ENCODE measurements around the gene PRICKLE2. TPM values are rescaled to one million over a fixed set of nuclear protein-coding genes. Genes with fewer than 3 reads are reported as not detected.

The PRICKLE2 gene
- total RNA-seq, 1 experiment from 2014 or later, result 3.2 TPM

DNA sequence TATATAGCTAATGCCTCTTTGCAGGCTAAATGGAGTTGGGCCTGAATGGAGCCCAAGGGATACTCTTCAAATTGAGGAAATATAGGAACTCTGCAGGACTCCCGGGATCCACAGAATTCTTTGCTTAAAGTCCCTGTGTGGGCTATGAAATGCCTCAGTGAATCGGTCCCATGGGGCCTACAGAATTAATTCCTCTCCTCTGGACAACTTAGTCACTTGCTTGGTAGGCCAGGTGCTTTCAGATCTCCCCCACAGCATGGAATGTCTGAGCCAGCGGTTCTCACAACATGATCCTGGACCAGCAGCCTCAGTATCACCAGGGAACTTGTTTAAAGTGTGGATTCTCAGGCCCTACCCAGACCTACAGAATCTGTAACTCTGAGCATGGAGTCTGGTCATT is 15.1 kb upstream of the PRICKLE2 start:
- H2AFZ ChIP-seq (ENCODE audit: low read length), result no peak overlapping the region
- no peak overlapping the region for H2BK5ac ChIP-seq (ENCODE audit: insufficient read length, low read length)
- DNase-seq, result no peak
- no peak overlapping the region for H2BK120ac ChIP-seq (ENCODE audit: low read depth, low read length, poor library complexity, severe bottlenecking)
- H2AK5ac ChIP-seq (ENCODE audit: insufficient read length, low read length), result no peak overlapping the region
- H3T11ph ChIP-seq (ENCODE audit: low read length), result no peak overlapping the region
- peaks cover 22 to 36% of the 10 kb centered on the region in 2 experiments for H3K4me1 Mint-ChIP-seq
- H3K9ac ChIP-seq (ENCODE audit: extremely low read depth, insufficient read length, low read length), result no peak overlapping the region
- no peak overlapping the region for H3K4me2 ChIP-seq (ENCODE audit: insufficient read depth, insufficient read length, low read length)
- H3K79me2 ChIP-seq (ENCODE audit: insufficient read depth, low read length), result no peaks in the 10 kb centered on the region
- no peak overlapping the region for H2BK15ac ChIP-seq (ENCODE audit: low read depth, low read length)
- no peak overlapping the region for H3K56ac ChIP-seq (ENCODE audit: insufficient read length, low read depth, low read length)
- H3K4ac ChIP-seq (ENCODE audit: low read depth, low read length), result no peak overlapping the region
- no peak overlapping the region for H4K91ac ChIP-seq (ENCODE audit: insufficient read length, low read depth, low read length)
- H3K4me1 ChIP-seq (ENCODE audit: insufficient read depth, low read length), result no peaks in the 10 kb centered on the region; the same call in 1 of the 2 replicates
- no peaks in the 10 kb centered on the region for H3K27me3 ChIP-seq (ENCODE audit: insufficient read depth, low read length)
- H3K79me1 ChIP-seq (ENCODE audit: insufficient read depth, low read depth, low read length, poor library complexity, severe bottlenecking), result no peaks in the 10 kb centered on the region
- no peak overlapping the region for H2BK20ac ChIP-seq (ENCODE audit: low read depth, low read length, poor library complexity, severe bottlenecking)
- no peaks in the 10 kb centered on the region for H3K9me3 ChIP-seq (ENCODE audit: control insufficient read depth, low read depth, low read length)
- H4K20me1 ChIP-seq (ENCODE audit: control insufficient read depth, insufficient read depth, insufficient read length), result no peaks in the 10 kb centered on the region
- no peak overlapping the region for H3K27ac ChIP-seq (ENCODE audit: insufficient read length, low read depth, low read length)
- no peak overlapping the region for H3K14ac ChIP-seq (ENCODE audit: insufficient read depth, low read length)
- H3K4me3 Mint-ChIP-seq, result no peak overlapping the region
- TF ChIP-seq, protein P1, sequence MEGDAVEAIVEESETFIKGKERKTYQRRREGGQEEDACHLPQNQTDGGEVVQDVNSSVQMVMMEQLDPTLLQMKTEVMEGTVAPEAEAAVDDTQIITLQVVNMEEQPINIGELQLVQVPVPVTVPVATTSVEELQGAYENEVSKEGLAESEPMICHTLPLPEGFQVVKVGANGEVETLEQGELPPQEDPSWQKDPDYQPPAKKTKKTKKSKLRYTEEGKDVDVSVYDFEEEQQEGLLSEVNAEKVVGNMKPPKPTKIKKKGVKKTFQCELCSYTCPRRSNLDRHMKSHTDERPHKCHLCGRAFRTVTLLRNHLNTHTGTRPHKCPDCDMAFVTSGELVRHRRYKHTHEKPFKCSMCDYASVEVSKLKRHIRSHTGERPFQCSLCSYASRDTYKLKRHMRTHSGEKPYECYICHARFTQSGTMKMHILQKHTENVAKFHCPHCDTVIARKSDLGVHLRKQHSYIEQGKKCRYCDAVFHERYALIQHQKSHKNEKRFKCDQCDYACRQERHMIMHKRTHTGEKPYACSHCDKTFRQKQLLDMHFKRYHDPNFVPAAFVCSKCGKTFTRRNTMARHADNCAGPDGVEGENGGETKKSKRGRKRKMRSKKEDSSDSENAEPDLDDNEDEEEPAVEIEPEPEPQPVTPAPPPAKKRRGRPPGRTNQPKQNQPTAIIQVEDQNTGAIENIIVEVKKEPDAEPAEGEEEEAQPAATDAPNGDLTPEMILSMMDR (conservative IDR thresholded peaks at IDR 0.05), result no peak
- WGBS (ENCODE audit: extremely low coverage, insufficient read length, low lambda C conversion rate), result no CpG with 5 or more reads among the region's 3 CpGs
- H3K36me3 Mint-ChIP-seq (ENCODE audit: insufficient read depth in 1 of 3, low read depth in 3 of 3), result peaks cover 7 to 15% (median 11%) of the 10 kb centered on the region in 3 experiments
- H3K23me2 ChIP-seq (ENCODE audit: insufficient read length, low read depth, low read length, poor library complexity, severe bottlenecking), result no peaks in the 10 kb centered on the region
- H4K8ac ChIP-seq (replicated peaks; ENCODE audit: insufficient read length, low read depth, low read length), result no peak overlapping the region
- H3K23ac ChIP-seq (ENCODE audit: insufficient read length, low read depth, low read length), result no peak overlapping the region
- no peak overlapping the region for H4K5ac ChIP-seq (ENCODE audit: insufficient read length, low read depth, low read length)
- H3K27me3 Mint-ChIP-seq (ENCODE audit: low read depth), result peaks cover 5% of the 10 kb centered on the region; the same call in 1 of the 2 replicates
- no peak overlapping the region; a peak in 3 of 7 replicates for H3K27ac Mint-ChIP-seq
- H3K18ac ChIP-seq (ENCODE audit: insufficient read length, low read depth, low read length), result no peak overlapping the region
- peaks cover 11 to 14% of the 10 kb centered on the region in 2 experiments for H3K9me3 Mint-ChIP-seq
- no peak overlapping the region for H2BK12ac ChIP-seq (ENCODE audit: insufficient read length, low read depth, low read length)
